ENCODE data around the gene ARTN.

The ARTN gene

GRCh38 chr1:43925846-43926245 is 7.8 kb upstream of the ARTN start:
- DNase-seq: no peak

GRCh38 chr1:43930168-43930948 is 3.2 kb upstream of the ARTN start:
- DNase-seq: peak; percentile 39

- no peak for DNase-seq
These were observed 2.7 kb upstream of the ARTN start for GRCh38 chr1:43930949-43931275.

GRCh38 chr1:43931711-43932660 is 1.6 kb upstream of the ARTN start:
- no peak for DNase-seq

- peak; percentile 31 for DNase-seq
These were observed 715 bp upstream of the ARTN start for GRCh38 chr1:43932786-43933385.

GRCh38 chr1:43934101-43934985 is 742 bp downstream of the ARTN start:
- peak; percentile 88 for DNase-seq

- no peak for DNase-seq
These were observed 1.4 kb downstream of the ARTN start for GRCh38 chr1:43934986-43935324.

GRCh38 chr1:43935711-43936427 is 2.3 kb downstream of the ARTN start:
- DNase-seq: no peak

GRCh38 chr1:43936431-43937151 is 3.0 kb downstream of the ARTN start:
- DNase-seq: peak; percentile 62

- no peak for DNase-seq
These were observed 3.7 kb downstream of the ARTN start for GRCh38 chr1:43937179-43937865.

- no peak for DNase-seq
These were observed 4.8 kb downstream of the ARTN start for GRCh38 chr1:43938383-43938782.

- no peak for DNase-seq
These were observed 5.4 kb downstream of the ARTN start for GRCh38 chr1:43938892-43939587.

GRCh38 chr1:43942411-43942810 is 8.8 kb downstream of the ARTN start:
- DNase-seq: no peak

GRCh38 chr1:43944860-43945259 is 11.3 kb downstream of the ARTN start:
- no peak for DNase-seq

- no peak for DNase-seq
These were observed 12.2 kb downstream of the ARTN start for GRCh38 chr1:43945674-43946235.

- DNase-seq: peak; percentile 94
These were observed 12.8 kb downstream of the ARTN start, which contains the start of gene IPO13 for GRCh38 chr1:43946236-43947060. TSS of gene IPO13 (plus strand) at chr1:43946950. CDS start at chr1:43947601, 651 bp downstream.

GRCh38 chr1:43947061-43947873 is 13.7 kb downstream of the ARTN start:
- DNase-seq: no peak

Data from 8988T (cell line).